HG03460 (cell line): ENCODE results near the gene CTNND1.

Source experiments
- ATAC-seq: cut with Tn5 transposase; IDR thresholded peaks from one replicate; pipeline ENCODE4 v1.9.1; 2021; ENCODE audit not compliant: unreplicated experiment

Gene CTNND1

GRCh38 chr11:57868491-57868890 is 106.9 kb downstream of the CTNND1 start:
- ATAC-seq: no peak
